Endothelial cell of umbilical vein (primary cell): ENCODE data around the gene PRXL2B. TPM values are rescaled to one million over a fixed set of nuclear protein-coding genes. Genes with fewer than 3 reads are reported as not detected.

ENCODE experiments used
- BruUV-seq: library from RNA; stranded (reverse); fragments of 400-500 nt; replicated peaks from 2 replicates; lab custom pipeline; 2021; lab: Mats Ljungman, UMichigan
- CTCF ChIA-PET: fragments of 300-600, 350-600 bp; sonication (Branson Sonifier 250); formaldehyde crosslinking; loops from one replicate; lab custom pipeline; 2021; ENCODE audit warnings: antibody characterized with exemption, inconsistent platforms; lab: Charles Lee
- POLR2A ChIA-PET: fragments of 300-600, 350-600 bp; sonication (Branson Sonifier 250); formaldehyde crosslinking; loops from one replicate; lab custom pipeline; 2021; ENCODE audit warnings: antibody characterized with exemption, inconsistent platforms; lab: Charles Lee
- DNase-seq: peaks from one replicate; pipeline ENCODE4 v3.0.0-alpha.2; 2011; ENCODE audit warnings: low read depth, low spot score
- FAIRE-seq: peaks from 2 replicates; lab custom pipeline; 2011; peaks lifted over from hg19 to GRCh38; lab: Jason Lieb, UNC
- H2AFZ ChIP-seq: 2 replicates; pipeline ENCODE4 v1.6.0; 2012; ENCODE audit warnings: low read depth, low read length, control low read depth, inconsistent platforms
- H3K27ac ChIP-seq: 2 replicates; pipeline ENCODE4 v1.5.1; 2011; ENCODE audit warnings: low read depth, mild to moderate bottlenecking, control low read depth, low read length, moderate library complexity; ENCODE audit not compliant: insufficient read depth
- H3K27me3 ChIP-seq, 2 experiments: 2 replicates each; pipeline versions ENCODE4 v1.6.0 to v1.6.1; 2011; ENCODE audit warnings: low read length in 2 of 2, mixed read lengths in 1 of 2; ENCODE audit not compliant: control insufficient read depth in 2 of 2, insufficient read depth in 2 of 2
- H3K36me3 ChIP-seq, 2 experiments: 2 replicates in 1 of 2; 3 replicates in 1 of 2; pipeline ENCODE4 v1.5.1; 2011; ENCODE audit warnings: low read length in 2 of 2, mild to moderate bottlenecking in 1 of 2, moderate library complexity in 1 of 2; ENCODE audit not compliant: control insufficient read depth in 2 of 2, insufficient read depth in 2 of 2; ENCODE audit errors: extremely low read depth in 1 of 2
- H3K4me1 ChIP-seq: 3 replicates; pipeline ENCODE4 v1.5.1; 2011; ENCODE audit warnings: mild to moderate bottlenecking, low read length; ENCODE audit not compliant: control insufficient read depth, insufficient read depth; ENCODE audit errors: extremely low read depth
- H3K4me2 ChIP-seq: 2 replicates; pipeline ENCODE4 v1.6.1; 2011; ENCODE audit warnings: low read length, control low read depth, mixed read lengths; ENCODE audit not compliant: insufficient read depth
- H3K4me3 ChIP-seq, 3 experiments: fragments of 200-600 bp in 1 of 3; sonication (generic), shearing (Covaris generic) in 1 of 3; replicated peaks in 1 of 3; 2 replicates each; pipeline ENCODE4 v1.5.1; 2011 to 2016; ENCODE audit warnings: control low read depth in 3 of 3, low read length in 3 of 3, mild to moderate bottlenecking in 2 of 3, inconsistent platforms in 1 of 3, low read depth in 1 of 3, moderate library complexity in 1 of 3; ENCODE audit not compliant: insufficient read depth in 1 of 3
- H3K79me2 ChIP-seq: 2 replicates; pipeline ENCODE4 v1.6.0; 2012; ENCODE audit warnings: low read length, inconsistent platforms; ENCODE audit not compliant: control insufficient read depth, insufficient read depth
- H3K9ac ChIP-seq: replicated peaks from 2 replicates; pipeline ENCODE3; 2011; ENCODE audit warnings: low read length, control low read depth; ENCODE audit not compliant: insufficient read depth; ENCODE audit errors: extremely low read depth
- H3K9me1 ChIP-seq: replicated peaks from 3 replicates; pipeline ENCODE4 v1.6.0; 2011; ENCODE audit warnings: mild to moderate bottlenecking, low read length; ENCODE audit not compliant: control insufficient read depth, insufficient read depth; ENCODE audit errors: extremely low read depth
- H3K9me3 ChIP-seq: replicated peaks from 2 replicates; pipeline ENCODE4 v1.5.1; 2012; ENCODE audit warnings: low read length, inconsistent platforms; ENCODE audit not compliant: control insufficient read depth, insufficient read depth
- H4K20me1 ChIP-seq: replicated peaks from 2 replicates; pipeline ENCODE3; 2011; ENCODE audit warnings: mild to moderate bottlenecking, low read length; ENCODE audit not compliant: control insufficient read depth, insufficient read depth; ENCODE audit errors: extremely low read depth
- CTCF ChIP-seq, 2 donors: IDR thresholded peaks; 1 replicate in 1 of 2; 2 replicates in 1 of 2; pipeline ENCODE4 v1.5.1; 2011; ENCODE audit warnings: low read length in 2 of 2, mild to moderate bottlenecking in 2 of 2, moderate library complexity in 2 of 2, control low read depth in 1 of 2, inconsistent platforms in 1 of 2, low read depth in 1 of 2; ENCODE audit not compliant: insufficient read depth in 1 of 2; ENCODE audit errors: extremely low read depth in 1 of 2
- EZH2 ChIP-seq: IDR thresholded peaks from 2 replicates; pipeline ENCODE4 v1.6.1; 2012; ENCODE audit warnings: borderline replicate concordance, low read depth, mild to moderate bottlenecking, moderate library complexity, low read length, inconsistent platforms; ENCODE audit not compliant: severe bottlenecking
- FOS ChIP-seq: IDR thresholded peaks from 2 replicates; pipeline ENCODE4 v1.6.1; 2011; ENCODE audit warnings: mild to moderate bottlenecking, low read length, moderate library complexity, borderline replicate concordance; ENCODE audit not compliant: insufficient read depth
- GATA2 ChIP-seq: IDR thresholded peaks from 2 replicates; pipeline ENCODE4 v1.7.0; 2011; ENCODE audit warnings: low read depth, mild to moderate bottlenecking, moderate library complexity, mixed read lengths, low read length; ENCODE audit not compliant: insufficient read length, insufficient read depth
- JUN ChIP-seq: IDR thresholded peaks from 2 replicates; pipeline ENCODE4 v1.6.1; 2011; ENCODE audit warnings: borderline replicate concordance, low read depth; ENCODE audit not compliant: insufficient read length, insufficient read depth
- MAX ChIP-seq: IDR thresholded peaks from 2 replicates; pipeline ENCODE4 v1.6.1; 2011; ENCODE audit not compliant: insufficient read depth, insufficient read length
- MYC ChIP-seq: IDR thresholded peaks from one replicate; pipeline ENCODE4 v1.6.1; 2011; ENCODE audit warnings: mild to moderate bottlenecking, low read depth, low read length
- POLR2A ChIP-seq: IDR thresholded peaks from 2 replicates; pipeline ENCODE4 v1.6.1; 2012; ENCODE audit warnings: low read depth, mild to moderate bottlenecking, control low read depth, low read length
- POLR2AphosphoS5 ChIP-seq: IDR thresholded peaks from 2 replicates; pipeline ENCODE4 v1.6.1; 2012; ENCODE audit warnings: low read depth, mild to moderate bottlenecking, control low read depth, low read length, moderate library complexity; ENCODE audit not compliant: insufficient read depth
- dilution Hi-C: fragments of 300-500 bp; cut with MboI; formaldehyde crosslinking; loops from one replicate; pipeline ENCODE4 v1.15.0; 2019; ENCODE audit warnings: low sequenced_read_pairs; ENCODE audit not compliant: extremely low pct_ligation_motif_present
- intact Hi-C: fragments of 100-400 bp; cut with micrococcal nuclease; formaldehyde crosslinking; loops from one replicate; pipeline ENCODE4 v1.10.0; 2022
- polyA plus RNA-seq, 4 experiments: library from polyadenylated mRNA; depleted of rRNA in 3 of 4; stranded (reverse) in 3 of 4; unstranded in 1 of 4; fragments of >200 nt; gene quantifications; 2 replicates each; pipeline versions ENCODE4 v1.2.1 to v1.2.3, GENCODE V29; 2011 to 2012; ENCODE audit warnings: missing spikeins in 1 of 4
- total RNA-seq: library from RNA; stranded (reverse); gene quantifications from 2 replicates; pipeline ENCODE4 v1.2.3, GENCODE V29; 2021

Gene PRXL2B
- total and polyA plus RNA-seq, 2 donors (not counting 3 experiments of a cell fraction or from before 2014, with no cell fraction given): 29.6 to 55.8 TPM

GRCh38 chr1:2584686-2585317 is 1.8 kb upstream of the PRXL2B start:
- ChIA-PET POLR2A (interaction anchor here (1.4 kb wide), 1 partner anchor 28 kb away, joined by 3 read pairs; the partner anchor contains the start of gene TNFRSF14), CTCF (interaction anchor here (1.3 to 3.1 kb wide), 6 partner anchors 23 to 172 kb away, joined by 3 to 14 read pairs (median 4); partner anchors contain the start of gene TNFRSF14)
- dilution Hi-C loops (no loop called here), intact Hi-C loops (loop anchor here (1.0 to 5.0 kb wide), 2 partner anchors 30 to 388 kb away; no protein-coding TSS in a partner anchor)
- Histone ChIP-seq H3K36me3 (peaks cover 3% of the 10 kb centered on the region in 2 experiments), H3K9me1 (no peaks in the 10 kb centered on the region), H3K4me2 (peak overlapping the region; percentile 86), H3K4me3 (peak overlapping the region in 1 of 3 experiments; percentile 61), H2AFZ (no peak overlapping the region), H3K4me1 (peaks cover 21% of the 10 kb centered on the region), H3K79me2 (peaks cover 5% of the 10 kb centered on the region), H3K27ac (peak overlapping the region; percentile 75), H3K27me3 (no peaks in the 10 kb centered on the region), H3K9me3 (no peaks in the 10 kb centered on the region), H4K20me1 (no peaks in the 10 kb centered on the region), H3K9ac (no peak overlapping the region)
- TF ChIP-seq POLR2AphosphoS5: no peak
- TF ChIP-seq MYC: no peak
- TF ChIP-seq JUN: no peak
- TF ChIP-seq POLR2A: no peak
- TF ChIP-seq FOS: no peak
- no peak for TF ChIP-seq GATA2
- no peak for TF ChIP-seq CTCF (IDR thresholded peaks at IDR 0.05; ENCODE audit: extremely low read depth in 1 of 2, insufficient read depth in 1 of 2, low read depth in 1 of 2, low read length in 2 of 2)
- no peak for TF ChIP-seq EZH2
- no peak for TF ChIP-seq MAX
- FAIRE-seq (no peak), DNase-seq (no peak)
- BruUV-seq: no TSS peak
